ENCODE results near the gene RAP1GAP2. TPM values are rescaled to one million over a fixed set of nuclear protein-coding genes. Genes with fewer than 3 reads are reported as not detected.

The RAP1GAP2 gene
- total and polyA plus RNA-seq, 2 of the 8 experiments (the other 6 are each of a cell fraction or from before 2014, with no cell fraction given): 24.0 to 63.8 TPM

- H3K36me3 ChIP-seq (ENCODE audit: control insufficient read depth in 2 of 4, insufficient read depth in 4 of 4, low read length in 3 of 4): peaks cover 0 to 1% (median 0%) of the 10 kb centered on the region in 4 experiments; a peak in 1 of 8 replicates
- H2AK5ac ChIP-seq (ENCODE audit: low read depth, low read length): no peak overlapping the region
- no peak overlapping the region for H3K23ac ChIP-seq (ENCODE audit: insufficient read length)
- ChIA-PET POLR2A (ENCODE audit: partially characterized antibody) (no interaction called here), CTCF (ENCODE audit: partially characterized antibody) (interaction anchor here (1.8 to 2.9 kb wide), 3 partner anchors 9 to 18 kb away, joined by 4 to 10 read pairs (median 6); no protein-coding TSS in a partner anchor)
- peaks cover 0 to 9% of the 10 kb centered on the region in 2 experiments; a peak in 1 of 4 replicates for H3K79me2 ChIP-seq (ENCODE audit: control insufficient read depth in 1 of 2, insufficient read depth in 2 of 2, low read length in 2 of 2)
- no peak overlapping the region for H3K14ac ChIP-seq (ENCODE audit: insufficient read length)
- H2AFZ ChIP-seq (ENCODE audit: low read length): no peak overlapping the region
- no peak for DNase-seq (ENCODE audit: low read depth in 1 of 2, low spot score in 2 of 2)
- no peak overlapping the region; the same call in none of the 2 replicates for H4K8ac ChIP-seq (ENCODE audit: extremely low read depth, insufficient read depth, low read length)
- H2BK12ac ChIP-seq (ENCODE audit: low read depth, low read length): no peak overlapping the region
- no peak overlapping the region for H4K5ac ChIP-seq (ENCODE audit: insufficient read length, low read depth, low read length)
- no peak overlapping the region for H2BK5ac ChIP-seq (ENCODE audit: low read depth, low read length)
- no peaks in the 10 kb centered on the region for H3K9me3 ChIP-seq (ENCODE audit: insufficient read depth in 2 of 2, low read depth in 1 of 2, low read length in 1 of 2)
- TF ChIP-seq JUN (IDR thresholded peaks at IDR 0.05; ENCODE audit: low read depth, low read length) (no peak), RXRA (IDR thresholded peaks at IDR 0.05; ENCODE audit: insufficient read depth, low read depth, low read length) (no peak), MAFK (IDR thresholded peaks at IDR 0.05; ENCODE audit: low read depth, low read length) (no peak), EZH2 (IDR thresholded peaks at IDR 0.05; ENCODE audit: low read depth, low read length, severe bottlenecking) (no peak), HDAC2 (IDR thresholded peaks at IDR 0.05; ENCODE audit: borderline replicate concordance in 1 of 2, low read depth in 2 of 2, low read length in 2 of 2) (no peak), TCF12 (IDR thresholded peaks at IDR 0.05; ENCODE audit: low read depth, low read length) (no peak)
- H2BK20ac ChIP-seq (ENCODE audit: low read length): no peak overlapping the region
- no peaks in the 10 kb centered on the region for H3K23me2 ChIP-seq (ENCODE audit: low read depth, low read length)
- WGBS, 2 experiments (ENCODE audit: extremely low coverage in 1 of 2, insufficient coverage in 1 of 2, insufficient read length in 1 of 2, insufficient replicate concordance in 2 of 2, low coverage in 1 of 2, low lambda C conversion rate in 2 of 2, missing lambda C conversion rate in 1 of 2): 84% methylated on average over 24 of the region's 26 CpGs; no CpG with 5 or more reads in 1 of the 2 experiments
- H3K4ac ChIP-seq (replicated peaks; ENCODE audit: insufficient read length, low read depth, low read length): no peak overlapping the region
- H3K18ac ChIP-seq (ENCODE audit: extremely low read depth, low read length): no peak overlapping the region
- no peak overlapping the region for H3K4me3 ChIP-seq (ENCODE audit: extremely low read depth in 1 of 4, insufficient read depth in 2 of 4, low read depth in 3 of 4, low read length in 4 of 4)
- FAIRE-seq: no peak
- no peak overlapping the region for H2BK15ac ChIP-seq (ENCODE audit: low read length)
- H3K4me1 ChIP-seq (replicated peaks in 1 of 4; ENCODE audit: control insufficient read depth in 3 of 4, insufficient read depth in 4 of 4, low read length in 3 of 4): peaks cover 0 to 7% (median 4%) of the 10 kb centered on the region in 4 experiments; a peak in 3 of 7 replicates
- H4K20me1 ChIP-seq (replicated peaks in 1 of 2; ENCODE audit: control insufficient read depth in 1 of 2, insufficient read depth in 2 of 2, low read length in 2 of 2): peaks cover 0 to 3% of the 10 kb centered on the region in 2 experiments
- H3K9ac ChIP-seq (replicated peaks in 1 of 4; ENCODE audit: extremely low read depth in 1 of 4, low read depth in 3 of 4, low read length in 3 of 4): no peak overlapping the region; a peak in 2 of 7 replicates
- no peak overlapping the region for H2BK120ac ChIP-seq (replicated peaks; ENCODE audit: low read depth, low read length)
- H3K27ac ChIP-seq (ENCODE audit: low read depth, low read length): no peak overlapping the region
- H3K56ac ChIP-seq (replicated peaks; ENCODE audit: insufficient read length, low read depth, low read length): no peak overlapping the region
- H3K79me1 ChIP-seq (ENCODE audit: low read depth, low read length): peaks cover 9% of the 10 kb centered on the region
- no peaks in the 10 kb centered on the region for H3K27me3 ChIP-seq (replicated peaks in 1 of 4; ENCODE audit: control insufficient read depth in 3 of 4, extremely low read depth in 1 of 4, insufficient read depth in 3 of 4, low read length in 3 of 4)
- H3K4me2 ChIP-seq (ENCODE audit: insufficient read depth in 1 of 2, low read depth in 2 of 2, low read length in 2 of 2): 0 out of 4 replicates have a peak overlapping the region, but pooled peaks of 1 of the 2 experiments have one; percentile 14
- H4K91ac ChIP-seq (replicated peaks; ENCODE audit: insufficient read length, low read length): no peak overlapping the region
These were observed 143.6 kb downstream of the RAP1GAP2 start for GRCh38 chr17:2939714-2940351.
